GM21390 (cell line): ENCODE measurements around the gene SYT7.

Experiments
- ATAC-seq: cut with Tn5 transposase; IDR thresholded peaks from one replicate; pipeline ENCODE4 v1.9.1; 2021; ENCODE audit not compliant: unreplicated experiment

SYT7 gene

GRCh38 chr11:61609000-61609979 lies 28.4 kb upstream of the SYT7 start:
- no peak for ATAC-seq

- ATAC-seq = no peak
Measured at GRCh38 chr11:61607920-61608599, 27.2 kb upstream of the SYT7 start.

- no peak for ATAC-seq
Measured at GRCh38 chr11:61607426-61607825, 26.6 kb upstream of the SYT7 start.

GRCh38 chr11:61603667-61604066 lies 22.8 kb upstream of the SYT7 start:
- ATAC-seq = no peak

- ATAC-seq = no peak
Measured at GRCh38 chr11:61602775-61603569, 22.1 kb upstream of the SYT7 start.

- no peak for ATAC-seq
Measured at GRCh38 chr11:61601512-61601911, 20.6 kb upstream of the SYT7 start.

GRCh38 chr11:61599968-61600710 lies 19.3 kb upstream of the SYT7 start:
- ATAC-seq = no peak

- ATAC-seq = no peak
Measured at GRCh38 chr11:61598886-61599868, 18.3 kb upstream of the SYT7 start.

- no peak for ATAC-seq
Measured at GRCh38 chr11:61598374-61598773, 17.5 kb upstream of the SYT7 start.

- no peak for ATAC-seq
Measured at GRCh38 chr11:61596990-61597389, 16.1 kb upstream of the SYT7 start.

- no peak for ATAC-seq
Measured at GRCh38 chr11:61596542-61596941, 15.7 kb upstream of the SYT7 start.

GRCh38 chr11:61594907-61595257 lies 14.0 kb upstream of the SYT7 start:
- no peak for ATAC-seq

GRCh38 chr11:61593151-61593550 lies 12.3 kb upstream of the SYT7 start:
- ATAC-seq = no peak

- ATAC-seq = no peak
Measured at GRCh38 chr11:61592176-61592575, 11.3 kb upstream of the SYT7 start.

- ATAC-seq = no peak
Measured at GRCh38 chr11:61589961-61590360, 9.1 kb upstream of the SYT7 start.

GRCh38 chr11:61588728-61589191 lies 7.9 kb upstream of the SYT7 start:
- no peak for ATAC-seq

GRCh38 chr11:61587951-61588727 lies 7.3 kb upstream of the SYT7 start:
- ATAC-seq = no peak

GRCh38 chr11:61587541-61587941 lies 6.7 kb upstream of the SYT7 start:
- ATAC-seq = no peak
